Measurements from ENCODE around the gene MALRD1. TPM values are rescaled to one million over a fixed set of nuclear protein-coding genes. Genes with fewer than 3 reads are reported as not detected.
"Not testable (repeated sequence)": the region's sequence is repeated elsewhere in the genome, so short reads cannot be mapped to it uniquely, and the experiment has no call there.

Gene MALRD1
- total RNA-seq, 2 donors from 2014 or later = not detected

- no peak for DNase-seq (ENCODE audit: low spot score in 2 of 2)
- no peak for ATAC-seq
- Mint-ChIP-seq H3K27ac (no peak overlapping the region), H3K9me3 (peaks cover 4 to 11% of the 10 kb centered on the region in 2 donors), H3K36me3 (no peaks in the 10 kb centered on the region)
These were observed 700.7 kb downstream of the MALRD1 start for GRCh38 chr10:19749185-19749729.

- no peak for ATAC-seq
- Mint-ChIP-seq H3K36me3 (no peaks in the 10 kb centered on the region), H3K27ac (no peak overlapping the region), H3K9me3 (peaks cover 0 to 5% of the 10 kb centered on the region in 2 donors)
- DNase-seq (ENCODE audit: low spot score in 2 of 2) = no peak
These were observed 702.4 kb downstream of the MALRD1 start for GRCh38 chr10:19750972-19751371.

GRCh38 chr10:19756919-19757318 is 708.3 kb downstream of the MALRD1 start:
- Mint-ChIP-seq H3K36me3 (no peaks in the 10 kb centered on the region), H3K9me3 (no peaks in the 10 kb centered on the region), H3K27ac (no peak overlapping the region)
- DNase-seq (ENCODE audit: low spot score in 2 of 2) (no peak), ATAC-seq (no peak)

- no peak for DNase-seq (ENCODE audit: low spot score in 2 of 2)
- Mint-ChIP-seq H3K9me3 (peaks cover 5 to 6% of the 10 kb centered on the region in 2 donors), H3K36me3 (no peaks in the 10 kb centered on the region), H3K27ac (no peak overlapping the region)
- ATAC-seq = no peak
These were observed 713.4 kb downstream of the MALRD1 start for GRCh38 chr10:19762026-19762425.

- H3K36me3 Mint-ChIP-seq = no peaks in the 10 kb centered on the region
- no peak for ATAC-seq
- H3K27ac Mint-ChIP-seq = no peak overlapping the region
- DNase-seq (ENCODE audit: low spot score in 2 of 2) = no peak
- peaks cover 6 to 9% of the 10 kb centered on the region in 2 donors for H3K9me3 Mint-ChIP-seq
These were observed 715.5 kb downstream of the MALRD1 start for GRCh38 chr10:19764111-19764510.

- Mint-ChIP-seq H3K9me3 (peaks cover 6 to 9% of the 10 kb centered on the region in 2 donors), H3K27ac (no peak overlapping the region), H3K36me3 (no peaks in the 10 kb centered on the region)
- ATAC-seq (no peak), DNase-seq (ENCODE audit: low spot score in 2 of 2) (no peak)
These were observed 719.3 kb downstream of the MALRD1 start for GRCh38 chr10:19767876-19768275.

- H3K27ac Mint-ChIP-seq; H3K36me3 Mint-ChIP-seq; DNase-seq (ENCODE audit: low spot score in 2 of 2); H3K9me3 Mint-ChIP-seq; ATAC-seq: not testable (repeated sequence)
These were observed 721.2 kb downstream of the MALRD1 start for GRCh38 chr10:19769826-19770225.

GRCh38 chr10:19772972-19773371 is 724.4 kb downstream of the MALRD1 start:
- ATAC-seq = no peak
- no peaks in the 10 kb centered on the region for H3K36me3 Mint-ChIP-seq
- no peak for DNase-seq (ENCODE audit: low spot score in 2 of 2)

GRCh38 chr10:19775296-19775695 is 726.7 kb downstream of the MALRD1 start:
- Mint-ChIP-seq H3K36me3 (no peaks in the 10 kb centered on the region), H3K27ac (no peak overlapping the region), H3K9me3 (peaks cover 4 to 8% of the 10 kb centered on the region in 2 donors)
- no peak for ATAC-seq
- DNase-seq (ENCODE audit: low spot score in 2 of 2) = no peak

More at GRCh38 chr10:19772972-19773371, 724.4 kb downstream of the MALRD1 start:
- H3K9me3 Mint-ChIP-seq = peaks cover 4 to 8% of the 10 kb centered on the region in 2 donors
- no peak overlapping the region for H3K27ac Mint-ChIP-seq

GRCh38 chr10:19777806-19778205 is 729.2 kb downstream of the MALRD1 start:
- DNase-seq (ENCODE audit: low spot score in 2 of 2) (no peak), ATAC-seq (no peak)
- Mint-ChIP-seq H3K27ac (no peak overlapping the region), H3K36me3 (no peaks in the 10 kb centered on the region), H3K9me3 (peaks cover 11 to 18% of the 10 kb centered on the region in 2 donors)

- Mint-ChIP-seq H3K27ac (no peak overlapping the region), H3K36me3 (no peaks in the 10 kb centered on the region), H3K9me3 (peaks cover 12 to 18% of the 10 kb centered on the region in 2 donors)
- ATAC-seq (no peak), DNase-seq (ENCODE audit: low spot score in 2 of 2) (no peak)
These were observed 730.4 kb downstream of the MALRD1 start for GRCh38 chr10:19778996-19779395.

GRCh38 chr10:19782430-19783089 is 734.0 kb downstream of the MALRD1 start:
- no peak overlapping the region for H3K27ac Mint-ChIP-seq

GRCh38 chr10:19783721-19784120 is 735.1 kb downstream of the MALRD1 start:
- Mint-ChIP-seq H3K9me3 (peaks cover 8 to 12% of the 10 kb centered on the region in 2 donors), H3K27ac (no peak overlapping the region), H3K36me3 (no peaks in the 10 kb centered on the region)
- ATAC-seq (no peak), DNase-seq (ENCODE audit: low spot score in 2 of 2) (no peak)

More at GRCh38 chr10:19782430-19783089, 734.0 kb downstream of the MALRD1 start:
- H3K9me3 Mint-ChIP-seq = peaks cover 8 to 15% of the 10 kb centered on the region in 2 donors
- ATAC-seq (no peak), DNase-seq (ENCODE audit: low spot score in 2 of 2) (no peak)
- no peaks in the 10 kb centered on the region for H3K36me3 Mint-ChIP-seq
